Measurements from ENCODE around the gene UIMC1.

DNA sequence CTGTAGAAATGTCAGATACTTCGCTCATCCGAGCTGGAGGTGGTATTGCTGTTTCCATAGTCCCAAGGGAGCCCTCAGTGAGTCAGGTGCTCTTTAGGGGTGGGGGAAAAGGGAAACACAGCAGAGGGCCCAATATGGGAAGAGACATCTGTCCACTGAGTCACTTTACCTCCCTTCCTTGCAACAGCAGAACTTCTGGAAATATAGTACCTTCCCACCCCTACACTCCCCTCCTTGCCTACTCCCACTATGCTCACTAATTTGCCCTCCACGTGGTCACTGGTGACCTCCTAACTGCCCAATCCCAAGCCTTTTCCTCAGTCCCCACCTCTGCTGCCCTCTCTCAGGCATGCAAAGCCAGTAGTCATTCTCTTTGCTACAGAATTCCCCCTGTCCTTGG is 109.3 kb downstream of the UIMC1 start:
- TF ChIP-seq, protein P1, sequence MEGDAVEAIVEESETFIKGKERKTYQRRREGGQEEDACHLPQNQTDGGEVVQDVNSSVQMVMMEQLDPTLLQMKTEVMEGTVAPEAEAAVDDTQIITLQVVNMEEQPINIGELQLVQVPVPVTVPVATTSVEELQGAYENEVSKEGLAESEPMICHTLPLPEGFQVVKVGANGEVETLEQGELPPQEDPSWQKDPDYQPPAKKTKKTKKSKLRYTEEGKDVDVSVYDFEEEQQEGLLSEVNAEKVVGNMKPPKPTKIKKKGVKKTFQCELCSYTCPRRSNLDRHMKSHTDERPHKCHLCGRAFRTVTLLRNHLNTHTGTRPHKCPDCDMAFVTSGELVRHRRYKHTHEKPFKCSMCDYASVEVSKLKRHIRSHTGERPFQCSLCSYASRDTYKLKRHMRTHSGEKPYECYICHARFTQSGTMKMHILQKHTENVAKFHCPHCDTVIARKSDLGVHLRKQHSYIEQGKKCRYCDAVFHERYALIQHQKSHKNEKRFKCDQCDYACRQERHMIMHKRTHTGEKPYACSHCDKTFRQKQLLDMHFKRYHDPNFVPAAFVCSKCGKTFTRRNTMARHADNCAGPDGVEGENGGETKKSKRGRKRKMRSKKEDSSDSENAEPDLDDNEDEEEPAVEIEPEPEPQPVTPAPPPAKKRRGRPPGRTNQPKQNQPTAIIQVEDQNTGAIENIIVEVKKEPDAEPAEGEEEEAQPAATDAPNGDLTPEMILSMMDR (IDR thresholded peaks at IDR 0.05; ENCODE audit: low read depth, low read length, poor library complexity, severe bottlenecking): no peak
- TF ChIP-seq EZH2phosphoT487 (IDR thresholded peaks at IDR 0.05; ENCODE audit: borderline replicate concordance, low read length): no peak
